ENCODE data around the gene RXRA.

RXRA gene

GRCh38 chr9:134434894-134435506 is 108.7 kb downstream of the RXRA start:
- DNase-seq (ENCODE audit: low spot score), result no peak

GRCh38 chr9:134435550-134436378 is 109.5 kb downstream of the RXRA start:
- DNase-seq (ENCODE audit: low spot score), result no peak

GRCh38 chr9:134436379-134436762 is 110.1 kb downstream of the RXRA start:
- DNase-seq (ENCODE audit: low spot score), result no peak

GRCh38 chr9:134436911-134437310 is 110.7 kb downstream of the RXRA start:
- DNase-seq (ENCODE audit: low spot score), result no peak

GRCh38 chr9:134437403-134438194 is 111.3 kb downstream of the RXRA start:
- no peak for DNase-seq (ENCODE audit: low spot score)

GRCh38 chr9:134438195-134438788 is 112.0 kb downstream of the RXRA start:
- no peak for DNase-seq (ENCODE audit: low spot score)

GRCh38 chr9:134439368-134439784 is 113.1 kb downstream of the RXRA start:
- DNase-seq (ENCODE audit: low spot score), result no peak

- DNase-seq (ENCODE audit: low spot score), result no peak
Measured at GRCh38 chr9:134440636-134441226, 114.5 kb downstream of the RXRA start.

- no peak for DNase-seq (ENCODE audit: low spot score)
Measured at GRCh38 chr9:134441227-134442084, 115.2 kb downstream of the RXRA start.

- no peak for DNase-seq (ENCODE audit: low spot score)
Measured at GRCh38 chr9:134442085-134442474, 115.8 kb downstream of the RXRA start.

GRCh38 chr9:134442486-134443173 is 116.4 kb downstream of the RXRA start:
- no peak for DNase-seq (ENCODE audit: low spot score)

GRCh38 chr9:134443174-134444037 is 117.2 kb downstream of the RXRA start:
- peak; percentile 87 for DNase-seq (ENCODE audit: low spot score)

GRCh38 chr9:134444038-134444315 is 117.7 kb downstream of the RXRA start:
- DNase-seq (ENCODE audit: low spot score), result no peak

- DNase-seq (ENCODE audit: low spot score), result no peak
Measured at GRCh38 chr9:134445000-134445399, 118.7 kb downstream of the RXRA start.

GRCh38 chr9:134449180-134449916 is 123.1 kb downstream of the RXRA start:
- peak; percentile 92 for DNase-seq (ENCODE audit: low spot score)

- no peak for DNase-seq (ENCODE audit: low spot score)
Measured at GRCh38 chr9:134451700-134452458, 125.6 kb downstream of the RXRA start.

- DNase-seq (ENCODE audit: low spot score), result no peak
Measured at GRCh38 chr9:134452728-134453127, 126.5 kb downstream of the RXRA start.

- no peak for DNase-seq (ENCODE audit: low spot score)
Measured at GRCh38 chr9:134453776-134454475, 127.7 kb downstream of the RXRA start.
